ENCODE results near the gene CLINT1.
"Not testable (repeated sequence)": the region's sequence is repeated elsewhere in the genome, so short reads cannot be mapped to it uniquely, and the experiment has no call there.

The CLINT1 gene

GRCh38 chr5:157858527-157859226 lies at the start of gene CLINT1:
TSS of gene CLINT1 (minus strand) at chr5:157859145. CDS start at chr5:157858970, 175 bp downstream.
- H3K4me3 ChIP-seq (ENCODE audit: low read length) = peak within 1 kb of the TSS; percentile 90
- no peak for TF ChIP-seq ZNF274 (IDR thresholded peaks at IDR 0.05; ENCODE audit: low read depth, low read length)

DNA sequence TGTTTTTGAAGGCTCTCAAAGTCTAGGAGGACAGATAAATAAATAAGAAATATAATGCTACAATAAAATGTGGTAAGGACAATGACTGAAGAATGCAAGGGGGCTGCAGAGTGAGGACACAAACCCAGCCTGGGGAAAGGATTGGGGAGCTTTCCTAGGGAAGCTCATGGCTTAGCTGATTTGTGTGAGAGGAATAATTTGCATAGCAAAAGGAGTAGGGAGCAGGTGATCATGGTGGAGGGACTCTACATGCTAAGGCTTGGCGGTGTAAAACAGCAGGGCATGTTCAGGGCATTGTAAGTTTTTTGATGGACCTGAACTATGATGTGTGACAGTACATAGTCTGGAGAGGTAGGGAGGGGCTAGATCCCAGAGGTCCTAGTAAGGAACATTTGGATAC lies 49.5 kb upstream of the CLINT1 start:
- H3K4me3 ChIP-seq (ENCODE audit: low read length) = no peak overlapping the region
- TF ChIP-seq ZNF274 (IDR thresholded peaks at IDR 0.05; ENCODE audit: low read depth, low read length) = no peak

GRCh38 chr5:157907479-157907878 lies 48.5 kb upstream of the CLINT1 start:
- no peak for TF ChIP-seq ZNF274 (IDR thresholded peaks at IDR 0.05; ENCODE audit: low read depth, low read length)
- H3K4me3 ChIP-seq (ENCODE audit: low read length) = no peak overlapping the region

GRCh38 chr5:157903117-157903450 lies 44.1 kb upstream of the CLINT1 start:
- TF ChIP-seq ZNF274 (IDR thresholded peaks at IDR 0.05; ENCODE audit: low read depth, low read length) = no peak
- H3K4me3 ChIP-seq (ENCODE audit: low read length) = no peak overlapping the region

DNA sequence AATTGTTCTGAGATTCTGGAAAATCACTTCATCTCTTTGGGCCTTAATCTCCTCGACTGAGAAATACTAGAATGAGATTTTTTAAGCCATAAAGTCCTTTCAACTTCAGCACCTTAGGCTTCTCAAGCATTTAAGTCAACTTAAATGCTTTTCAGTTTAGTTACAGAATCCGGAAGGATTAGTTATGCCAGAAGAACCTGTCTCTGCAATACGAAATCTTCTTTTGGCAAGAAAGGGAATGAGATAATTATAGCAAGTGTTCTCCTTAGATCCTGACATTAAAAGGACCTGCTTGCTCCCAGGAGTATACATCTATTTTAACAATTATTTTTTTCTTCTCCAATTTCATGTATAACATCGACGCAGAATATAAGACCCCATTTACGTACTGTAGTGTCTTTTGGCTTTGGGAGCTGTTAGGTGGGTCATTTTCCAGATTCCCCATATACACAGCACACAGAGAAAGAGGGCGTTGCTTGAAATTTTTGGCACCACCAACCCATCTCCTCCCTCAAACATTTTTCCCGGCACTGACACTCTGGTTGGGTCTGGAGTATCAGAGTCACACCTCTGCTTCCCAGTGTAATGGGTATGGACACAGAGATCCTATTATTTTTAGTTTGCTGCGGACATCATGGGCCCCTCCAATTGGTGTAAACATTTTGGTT lies 43.6 kb upstream of the CLINT1 start:
- H3K4me3 ChIP-seq (ENCODE audit: low read length) = no peak overlapping the region
- TF ChIP-seq ZNF274 (IDR thresholded peaks at IDR 0.05; ENCODE audit: low read depth, low read length) = no peak

DNA sequence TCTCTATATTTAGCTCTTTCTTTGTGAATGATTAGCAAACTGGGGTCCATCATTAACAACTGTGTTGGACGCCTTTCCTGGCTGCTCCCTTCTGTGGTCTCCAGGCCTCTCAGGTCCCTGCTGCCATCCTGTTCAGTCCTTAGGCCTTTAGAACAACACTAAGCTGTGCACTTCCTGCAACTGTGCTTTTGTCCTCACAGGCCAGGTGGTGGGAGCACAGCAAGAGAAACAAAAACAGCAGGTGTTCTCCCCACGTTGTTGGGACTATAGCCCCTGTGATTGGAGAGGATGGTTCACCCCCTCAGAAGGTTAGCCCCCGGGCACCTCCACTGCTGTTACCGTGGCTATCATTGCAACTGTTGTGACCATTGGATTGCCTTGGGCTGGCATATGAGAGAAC lies 41.7 kb upstream of the CLINT1 start:
- no peak for TF ChIP-seq ZNF274 (IDR thresholded peaks at IDR 0.05; ENCODE audit: low read depth, low read length)

DNA sequence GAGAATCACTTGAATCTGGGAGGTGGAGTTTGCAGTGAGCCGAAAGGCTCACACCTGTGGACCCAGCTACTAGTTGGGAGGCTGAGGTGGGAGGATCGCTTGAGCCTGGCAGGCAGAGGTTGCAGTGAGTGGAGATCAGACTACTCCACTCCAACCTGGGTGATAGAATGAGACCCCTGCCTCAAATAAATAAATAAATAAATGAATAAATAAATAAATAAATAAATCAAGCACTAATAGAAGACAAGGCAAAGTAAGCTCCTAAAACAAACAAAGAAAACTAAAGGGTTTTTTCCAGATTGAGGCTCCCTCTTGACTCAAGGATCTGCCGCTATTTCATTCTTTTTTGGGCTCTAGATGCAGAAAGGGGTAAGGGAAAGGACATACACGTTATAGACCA lies 34.7 kb upstream of the CLINT1 start:
- H3K4me3 ChIP-seq (ENCODE audit: low read length) = no peak overlapping the region
- no peak for TF ChIP-seq ZNF274 (IDR thresholded peaks at IDR 0.05; ENCODE audit: low read depth, low read length)

More for the DNA sequence above, 41.7 kb upstream of the CLINT1 start:
- no peak overlapping the region for H3K4me3 ChIP-seq (ENCODE audit: low read length)

GRCh38 chr5:157892974-157893373 lies 34.0 kb upstream of the CLINT1 start:
- no peak overlapping the region for H3K4me3 ChIP-seq (ENCODE audit: low read length)
- no peak for TF ChIP-seq ZNF274 (IDR thresholded peaks at IDR 0.05; ENCODE audit: low read depth, low read length)

- no peak for TF ChIP-seq ZNF274 (IDR thresholded peaks at IDR 0.05; ENCODE audit: low read depth, low read length)
- H3K4me3 ChIP-seq (ENCODE audit: low read length) = no peak overlapping the region
Measured at GRCh38 chr5:157890836-157891597, 32.1 kb upstream of the CLINT1 start.

DNA sequence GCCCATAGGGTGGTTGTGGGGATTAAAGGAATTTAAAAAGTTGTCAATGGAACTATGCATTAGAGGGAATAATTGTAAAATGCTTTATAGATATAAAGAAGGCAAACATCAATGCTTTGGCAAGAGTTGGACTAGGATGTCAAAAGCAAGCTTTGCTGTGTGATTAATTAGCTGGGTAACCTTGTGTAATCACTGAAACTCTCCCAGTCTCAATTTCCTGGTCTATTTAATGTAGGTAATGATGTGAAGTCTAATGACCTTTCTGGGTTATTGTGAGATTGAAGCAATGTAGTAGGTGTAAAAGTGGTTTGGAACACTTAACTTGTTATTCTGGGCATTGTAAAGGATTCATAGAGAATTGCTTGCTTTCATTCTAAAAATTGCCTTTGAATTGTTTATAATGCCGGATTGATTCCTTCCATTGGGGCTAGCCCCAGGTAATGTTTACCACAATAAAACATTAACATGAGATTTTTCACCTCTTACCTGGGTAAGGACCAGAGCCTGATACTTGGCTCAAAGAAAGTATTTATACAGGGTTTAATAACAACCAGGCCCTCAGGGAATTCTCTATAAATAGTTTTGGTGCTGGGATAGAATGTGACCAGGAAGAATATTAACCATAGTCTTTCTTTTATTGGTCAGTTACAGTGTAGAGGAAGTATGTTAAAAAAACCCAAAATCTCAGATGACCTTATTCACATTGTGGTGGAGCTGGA lies 30.0 kb upstream of the CLINT1 start:
- TF ChIP-seq ZNF274 (IDR thresholded peaks at IDR 0.05; ENCODE audit: low read depth, low read length) = no peak
- no peak overlapping the region for H3K4me3 ChIP-seq (ENCODE audit: low read length)

DNA sequence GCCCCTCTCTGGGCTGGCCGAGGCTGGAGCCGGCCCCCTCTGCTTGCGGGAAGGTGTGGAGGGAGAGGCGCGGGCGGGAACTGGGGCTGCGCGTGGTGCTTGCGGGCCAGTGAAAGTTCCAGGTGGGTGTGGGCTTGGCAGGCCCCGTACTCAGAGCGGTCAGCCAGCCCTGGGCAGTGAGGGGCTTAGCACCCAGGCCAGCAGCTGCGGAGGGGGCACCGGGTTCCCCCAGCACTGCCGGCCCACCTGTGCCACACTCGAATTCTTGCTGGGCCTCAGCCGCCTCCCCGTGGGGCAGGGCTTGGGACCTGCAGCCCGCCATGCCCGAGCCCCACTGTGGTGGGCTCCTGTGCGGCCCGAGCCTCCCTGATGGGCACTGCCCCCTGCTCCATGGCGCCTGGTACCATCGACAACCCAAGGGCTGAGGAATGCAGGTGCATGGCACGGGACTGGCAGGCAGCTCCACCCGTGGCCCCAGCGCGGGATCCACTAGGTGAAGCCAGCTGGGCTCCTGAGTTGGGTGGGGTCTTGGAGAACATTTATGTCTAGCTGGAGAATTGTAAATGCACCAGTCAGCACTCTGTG lies 27.9 kb upstream of the CLINT1 start:
- H3K4me3 ChIP-seq (ENCODE audit: low read length) = no peak overlapping the region
- TF ChIP-seq ZNF274 (IDR thresholded peaks at IDR 0.05; ENCODE audit: low read depth, low read length) = no peak

GRCh38 chr5:157885051-157885450 lies 26.1 kb upstream of the CLINT1 start:
- H3K4me3 ChIP-seq (ENCODE audit: low read length) = not testable (repeated sequence)

- H3K4me3 ChIP-seq (ENCODE audit: low read length) = not testable (repeated sequence)
Measured at GRCh38 chr5:157881498-157881897, 22.6 kb upstream of the CLINT1 start.

DNA sequence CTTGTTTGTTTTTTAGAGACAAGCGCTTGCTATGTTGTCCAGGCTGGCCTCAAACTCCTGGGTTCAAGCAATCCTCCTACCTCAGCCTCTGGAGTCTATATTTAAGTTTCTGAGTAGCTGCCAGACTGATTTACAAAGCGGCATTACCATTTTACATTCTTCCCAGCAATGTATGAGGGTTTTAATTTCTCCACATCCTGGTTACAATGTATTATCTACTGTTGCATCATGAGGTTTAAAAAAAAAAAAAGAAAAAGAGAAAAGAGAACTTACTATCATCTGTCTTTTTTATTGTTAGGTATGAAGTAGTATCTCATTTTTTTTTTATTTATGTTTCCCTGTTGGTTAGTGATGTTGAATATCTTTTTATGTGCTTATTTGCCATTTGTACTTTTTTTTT lies 18.9 kb upstream of the CLINT1 start:
- no peak overlapping the region for H3K4me3 ChIP-seq (ENCODE audit: low read length)
- no peak for TF ChIP-seq ZNF274 (IDR thresholded peaks at IDR 0.05; ENCODE audit: low read depth, low read length)
